HepG2 (cell line): ENCODE data around the gene ITGAE. TPM values are rescaled to one million over a fixed set of nuclear protein-coding genes. Genes with fewer than 3 reads are reported as not detected.

Source experiments
- ATAC-seq: fragments of 200-7000 bp; cut with Tn5 transposase; 3 replicates; pipeline ENCODE4 v1.9.1; 2020; ENCODE audit warnings: mild to moderate bottlenecking, moderate library complexity
- BruUV-seq: library from RNA; stranded (reverse); fragments of 400-500 nt; replicated peaks from 2 replicates; lab custom pipeline; 2021; lab: Mats Ljungman, UMichigan
- CTCF ChIA-PET: fragments of 300-600 bp; formaldehyde crosslinking; extraction: SDS; loops from one replicate; lab custom pipeline; 2021; ENCODE audit warnings: low total read pairs, inconsistent platforms, low intra/inter-chr PET ratio; lab: Yijun Ruan, JAX
- POLR2A ChIA-PET: fragments of 350-600 bp; sonication (Branson Sonifier 250); formaldehyde crosslinking; loops from one replicate; lab custom pipeline; 2020; ENCODE audit warnings: antibody characterized with exemption, inconsistent platforms; lab: Yijun Ruan, JAX
- DNase-seq: peaks from one replicate; pipeline ENCODE4 v3.0.0-alpha.2; 2015; ENCODE audit warnings: low spot score
- FAIRE-seq: peaks from 3 replicates; lab custom pipeline; 2011; peaks lifted over from hg19 to GRCh38; lab: Jason Lieb, UNC
- H2AFZ ChIP-seq: one replicate; pipeline ENCODE4 v1.6.1; 2011; ENCODE audit warnings: low read length, inconsistent platforms
- H3K27ac ChIP-seq: fragments of 300-600 bp; 3 replicates; pipeline ENCODE4 v1.8.0; 2011; ENCODE audit warnings: mixed run types, mild to moderate bottlenecking, mixed read lengths, low read length, inconsistent platforms; ENCODE audit not compliant: insufficient read depth; ENCODE audit errors: extremely low read length
- H3K27me3 ChIP-seq, 2 experiments: fragments of 200-600 bp in 1 of 2; 2 replicates in 1 of 2; 3 replicates in 1 of 2; pipeline versions ENCODE4 v1.6.0 to v1.8.0; 2011; ENCODE audit warnings: low read length in 2 of 2, mild to moderate bottlenecking in 2 of 2, moderate library complexity in 2 of 2, inconsistent platforms in 1 of 2; ENCODE audit not compliant: insufficient read depth in 2 of 2, control insufficient read depth in 1 of 2
- H3K36me3 ChIP-seq, 2 experiments: fragments of 200-600 bp in 1 of 2; replicated peaks in 1 of 2; 2 replicates in 1 of 2; 3 replicates in 1 of 2; pipeline versions ENCODE4 v1.5.1 to v1.8.0; 2011; ENCODE audit warnings: low read length in 2 of 2, inconsistent platforms in 1 of 2; ENCODE audit not compliant: insufficient read depth in 2 of 2, control insufficient read depth in 1 of 2
- H3K4me1 ChIP-seq: 2 replicates; pipeline ENCODE4 v1.5.1; 2012; ENCODE audit warnings: low read length, inconsistent platforms; ENCODE audit not compliant: insufficient read depth
- H3K4me2 ChIP-seq: 2 replicates; pipeline ENCODE4 v1.6.0; 2011; ENCODE audit warnings: low read depth, low read length, inconsistent platforms
- H3K4me3 ChIP-seq, 3 experiments: fragments of 200-600 bp in 1 of 3; sonication (generic), shearing (Covaris generic) in 1 of 3; replicated peaks in 1 of 3; 2 replicates each; pipeline ENCODE4 v1.5.1; 2011 to 2016; ENCODE audit warnings: low read length in 3 of 3, inconsistent platforms in 2 of 3, low read depth in 2 of 3, mild to moderate bottlenecking in 2 of 3, control low read depth in 1 of 3, mixed read lengths in 1 of 3; ENCODE audit not compliant: insufficient read depth in 1 of 3
- H3K79me2 ChIP-seq: one replicate; pipeline ENCODE4 v1.6.1; 2011; ENCODE audit warnings: low read length, inconsistent platforms; ENCODE audit not compliant: insufficient read depth
- H3K9ac ChIP-seq: 2 replicates; pipeline ENCODE4 v1.6.0; 2011; ENCODE audit warnings: mild to moderate bottlenecking, low read depth, low read length, inconsistent platforms; ENCODE audit not compliant: insufficient read depth
- H3K9me3 ChIP-seq: 2 replicates; pipeline ENCODE4 v1.5.1; 2012; ENCODE audit warnings: mild to moderate bottlenecking, low read length
- H4K20me1 ChIP-seq: 2 replicates; pipeline ENCODE4 v1.6.0; 2011; ENCODE audit warnings: inconsistent platforms, mild to moderate bottlenecking, low read length, moderate library complexity; ENCODE audit not compliant: insufficient read depth
- ASH2L ChIP-seq: fragments of 300-600, 200-600 bp; sonication (generic); IDR thresholded peaks from 2 replicates; pipeline ENCODE4 v1.7.0; 2017; ENCODE audit warnings: low read depth, mild to moderate bottlenecking, moderate library complexity, mixed read lengths, low read length; ENCODE audit not compliant: insufficient read length
- CEBPB ChIP-seq: IDR thresholded peaks from 2 replicates; pipeline ENCODE4 v1.6.1; 2011; ENCODE audit warnings: low read depth, low read length, improper control_type of control experiment, borderline replicate concordance
- ELF1 ChIP-seq: sonication (generic); formaldehyde crosslinking; IDR thresholded peaks from 2 replicates; pipeline ENCODE4 v1.4.0; 2020; ENCODE audit warnings: missing genetic modification reagents
- KDM1A ChIP-seq: IDR thresholded peaks from 2 replicates; pipeline ENCODE4 v1.6.1; 2016; ENCODE audit warnings: missing compliant biosample characterization
- MED1 ChIP-seq: sonication (generic); formaldehyde crosslinking; IDR thresholded peaks from 2 replicates; pipeline ENCODE4 v1.4.0; 2020; ENCODE audit warnings: missing genetic modification reagents
- MTA1 ChIP-seq: sonication (generic); formaldehyde crosslinking; IDR thresholded peaks from 2 replicates; pipeline ENCODE4 v1.4.0; 2020; ENCODE audit warnings: missing genetic modification reagents, mild to moderate bottlenecking, borderline replicate concordance
- SAFB2 ChIP-seq: sonication (generic); formaldehyde crosslinking; IDR thresholded peaks from 2 replicates; pipeline ENCODE4 v1.5.1; 2020; ENCODE audit warnings: missing genetic modification reagents, low read depth, mild to moderate bottlenecking, borderline replicate concordance
- SIX4 ChIP-seq: sonication (generic); formaldehyde crosslinking; IDR thresholded peaks from 2 replicates; pipeline ENCODE4 v1.4.0; 2020; ENCODE audit warnings: missing genetic modification reagents
- SKI ChIP-seq: fragments of 450-650 bp; IDR thresholded peaks from one replicate; pipeline ENCODE4 v1.6.1; 2018; ENCODE audit warnings: mild to moderate bottlenecking; ENCODE audit not compliant: partially characterized antibody
- SP4 ChIP-seq: sonication (generic); formaldehyde crosslinking; IDR thresholded peaks from 2 replicates; pipeline ENCODE4 v1.8.1; 2023; ENCODE audit warnings: mild to moderate bottlenecking, missing genetic modification reagents
- ZFP90 ChIP-seq: sonication (generic); formaldehyde crosslinking; IDR thresholded peaks from 2 replicates; pipeline ENCODE4 v1.8.0; 2022; ENCODE audit warnings: missing genetic modification reagents, mild to moderate bottlenecking, inconsistent platforms, borderline replicate concordance
- ZNF224 ChIP-seq: sonication (generic); formaldehyde crosslinking; IDR thresholded peaks from 2 replicates; pipeline ENCODE4 v1.5.0; 2020; ENCODE audit warnings: mild to moderate bottlenecking, missing genetic modification reagents
- WGBS: methylation state at CpG from one replicate; pipeline ENCODE4 v1.1.6; 2017; ENCODE audit warnings: low lambda C conversion rate; 5-methylcytosine and 5-hydroxymethylcytosine counted together
- in situ Hi-C: cut with HindIII; loops from 2 replicates; pipeline ENCODE4 v1.10.0; 2017; ENCODE audit warnings: low pct_unique_long_range_greater_than_20kb; ENCODE audit not compliant: extremely low pct_ligation_motif_present
- intact Hi-C: fragments of 100-400 bp; cut with micrococcal nuclease; formaldehyde crosslinking; loops from one replicate; pipeline ENCODE4 v1.10.0; 2022; ENCODE audit not compliant: unreplicated experiment
- polyA plus RNA-seq, 8 experiments: library from polyadenylated mRNA; depleted of rRNA in 3 of 8; stranded (reverse) in 7 of 8; unstranded in 1 of 8; fragments of >200 nt; fragmentation: Illumina TruSeq in 4 of 8; extraction: Trizol in 4 of 8; gene quantifications; 2 replicates each; pipeline versions ENCODE4 v1.2.1 to v1.2.3, GENCODE V29; 2011 to 2016; ENCODE audit warnings: low read depth in 4 of 8, missing spikeins in 1 of 8, mixed read lengths in 1 of 8; ENCODE audit not compliant: insufficient read depth in 1 of 8
- total RNA-seq, 5 experiments: library from RNA; depleted of rRNA; stranded (reverse); fragments of >200 nt; fragmentation: Illumina TruSeq; extraction: Trizol; gene quantifications; 2 replicates each; pipeline ENCODE4 v1.2.3, GENCODE V29; 2016; ENCODE audit warnings: low read depth in 1 of 5

ITGAE gene
- total and polyA plus RNA-seq, 2 of the 13 experiments (the other 11 are each of a cell fraction or from before 2014, with no cell fraction given), result 42.3 to 49.0 TPM

DNA sequence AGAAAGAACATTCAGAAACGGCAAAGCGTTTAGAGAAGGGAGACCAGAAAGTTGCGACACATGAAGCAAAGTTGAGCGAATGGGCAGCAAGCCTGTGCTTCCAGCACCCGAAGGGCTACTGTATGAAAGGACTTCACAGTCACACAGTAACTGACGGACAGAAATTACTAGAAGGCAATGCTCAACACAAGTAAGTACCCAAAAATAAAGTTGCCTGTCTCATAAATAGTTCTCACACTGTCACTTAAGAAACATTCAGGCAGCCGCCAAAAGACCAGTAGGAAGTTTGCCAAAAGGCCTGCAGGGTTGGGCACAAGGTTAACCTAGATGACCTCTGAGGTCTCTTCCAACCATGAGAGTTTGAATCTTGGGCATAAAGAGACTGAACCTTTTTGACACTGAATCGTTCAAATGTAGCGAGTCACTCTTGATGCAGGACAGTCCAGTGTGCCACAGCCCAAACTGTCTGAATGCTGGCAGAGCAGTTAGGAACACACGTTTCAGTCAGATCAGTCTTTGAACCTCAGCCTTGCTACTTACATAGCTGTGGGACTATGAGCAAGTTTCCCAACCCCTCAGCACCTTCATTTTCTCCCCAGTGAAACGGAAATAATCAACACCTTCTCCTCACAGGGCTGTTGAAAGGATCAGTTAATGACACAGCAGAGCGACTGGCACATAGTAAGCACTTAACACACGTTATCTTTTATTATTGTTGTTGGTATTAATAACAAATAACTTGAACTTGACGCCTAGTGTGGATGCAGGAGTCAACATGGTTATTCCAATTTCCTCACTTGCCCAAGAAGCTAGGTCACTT is 34.6 kb upstream of the ITGAE start:
- no peaks in the 10 kb centered on the region for H3K4me1 ChIP-seq
- CTCF ChIA-PET, result no interaction called here
- H3K4me3 ChIP-seq, result no peak overlapping the region
- POLR2A ChIA-PET, result no interaction called here
- peaks cover 19 to 44% of the 10 kb centered on the region in 2 experiments for H3K36me3 ChIP-seq
- TF ChIP-seq MTA1 (CRISPR knock-in tag) (no peak), CEBPB (0 out of 2 replicates have a peak, but pooled peaks have one; percentile 35)
- ATAC-seq (no peak), DNase-seq (no peak), FAIRE-seq (no peak)
- no peak overlapping the region for H3K27ac ChIP-seq
- 91% methylated on average over 14 of the region's 14 CpGs for WGBS
- no peaks in the 10 kb centered on the region for H4K20me1 ChIP-seq
- intact Hi-C loops (no loop called here), in situ Hi-C loops (no loop called here)
- H3K9ac ChIP-seq, result no peak overlapping the region
- no TSS peak for BruUV-seq
- no peak overlapping the region for H3K4me2 ChIP-seq
- peaks cover 10% of the 10 kb centered on the region for H3K79me2 ChIP-seq
- H2AFZ ChIP-seq, result no peak overlapping the region
- H3K9me3 ChIP-seq, result no peaks in the 10 kb centered on the region
- H3K27me3 ChIP-seq, result no peaks in the 10 kb centered on the region

DNA sequence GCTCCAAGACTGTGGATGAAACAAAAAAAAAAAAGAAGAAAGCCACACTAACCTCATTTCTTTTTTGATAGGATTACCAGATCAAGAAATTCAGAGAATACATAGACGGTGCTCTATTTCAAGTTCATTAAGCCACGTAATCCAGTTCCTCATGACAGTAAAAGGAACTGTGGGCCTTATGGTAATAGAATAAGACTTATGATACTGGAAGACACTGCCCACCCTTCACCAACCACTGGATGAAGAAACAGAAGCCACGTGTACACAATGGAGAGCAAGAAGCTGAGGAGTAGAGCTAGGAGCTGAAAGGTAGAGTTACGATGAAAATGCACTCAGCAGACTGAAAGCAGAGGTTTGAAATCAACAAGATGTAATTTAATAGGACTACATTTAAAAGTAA is 33.8 kb upstream of the ITGAE start:
- no peak for TF ChIP-seq ZNF224 (CRISPR knock-in tag)
- no peak for TF ChIP-seq SIX4 (CRISPR knock-in tag)
- no peak for TF ChIP-seq MED1
- TF ChIP-seq SKI, result no peak
- TF ChIP-seq SAFB2 (CRISPR knock-in tag), result no peak
- TF ChIP-seq KDM1A, result no peak
- no peak for TF ChIP-seq ZFP90
- TF ChIP-seq ELF1 (CRISPR knock-in tag), result no peak
- no peak for TF ChIP-seq SP4 (CRISPR knock-in tag)
- TF ChIP-seq ASH2L, result no peak
- TF ChIP-seq, all 625 proteins: peak for 0
- Histone ChIP-seq H3K27me3 (no peaks in the 10 kb centered on the region), H3K9me3 (no peaks in the 10 kb centered on the region), H3K9ac (no peak overlapping the region), H3K4me3 (no peak overlapping the region), H3K36me3 (peaks cover 15 to 38% of the 10 kb centered on the region in 2 experiments), H4K20me1 (no peaks in the 10 kb centered on the region), H3K27ac (no peak overlapping the region), H3K4me1 (no peaks in the 10 kb centered on the region), H3K4me2 (no peak overlapping the region), H3K79me2 (peaks cover 7% of the 10 kb centered on the region), H2AFZ (no peak overlapping the region)
- in situ Hi-C loops, result no loop called here
- no peak for ATAC-seq
- FAIRE-seq, result no peak
- BruUV-seq, result no TSS peak
- WGBS, result 98% methylated on average over 4 of the region's 4 CpGs
- DNase-seq, result no peak
- ChIA-PET CTCF (no interaction called here), POLR2A (no interaction called here)
- intact Hi-C loops, result no loop called here
